ENCODE measurements around the gene RASGEF1C.

The RASGEF1C gene

DNA sequence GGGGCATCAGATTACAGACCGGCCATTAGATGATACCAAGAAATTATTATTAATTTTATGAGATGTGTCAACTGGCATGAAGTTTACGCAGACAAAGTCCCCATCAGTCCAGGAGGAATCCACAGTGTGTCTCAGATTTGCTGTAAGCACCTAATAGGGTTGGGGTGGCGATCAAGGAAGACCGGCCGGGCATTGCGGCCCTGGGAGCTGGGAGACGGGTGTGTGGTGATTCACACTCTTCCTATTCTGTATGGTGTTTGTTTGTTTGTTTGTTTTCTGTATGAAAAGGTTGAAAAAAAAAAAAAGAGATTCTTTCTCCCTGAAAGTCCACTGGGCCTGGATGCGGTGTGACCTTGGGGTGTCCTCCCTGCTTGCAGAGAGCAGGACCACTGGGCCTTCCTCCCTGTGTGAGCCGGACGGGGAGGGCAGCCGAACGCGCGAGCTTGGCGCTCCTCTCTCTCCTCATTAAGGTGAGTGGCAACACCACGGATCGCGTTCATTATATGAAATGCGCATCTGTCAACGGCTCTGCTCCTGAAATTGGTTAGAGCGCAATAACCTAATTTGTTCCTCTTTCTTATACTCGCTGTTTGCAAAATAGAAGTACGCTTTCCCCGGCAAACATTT lies 15.1 kb downstream of the RASGEF1C start:
- no peak for DNase-seq (ENCODE audit: extremely low spot score)
- TF ChIP-seq ARNT (IDR thresholded peaks at IDR 0.05) = no peak
- no peak for TF ChIP-seq CTBP1 (IDR thresholded peaks at IDR 0.05; ENCODE audit: borderline replicate concordance)
- no peak for TF ChIP-seq PKNOX1 (IDR thresholded peaks at IDR 0.05)
- no peak for TF ChIP-seq SUZ12 (IDR thresholded peaks at IDR 0.05)
- TF ChIP-seq BHLHE40 (IDR thresholded peaks at IDR 0.05; ENCODE audit: borderline replicate concordance) = no peak
- no peak for TF ChIP-seq ZNF384 (IDR thresholded peaks at IDR 0.05)
- TF ChIP-seq HDGF (IDR thresholded peaks at IDR 0.05; ENCODE audit: borderline replicate concordance) = no peak
- TF ChIP-seq FOXM1 (IDR thresholded peaks at IDR 0.05; ENCODE audit: borderline replicate concordance) = no peak
- TF ChIP-seq SP1 (IDR thresholded peaks at IDR 0.05) = no peak
- no peak for TF ChIP-seq L3MBTL2 (conservative IDR thresholded peaks at IDR 0.05)
- TF ChIP-seq FOXK2 (IDR thresholded peaks at IDR 0.05) = no peak
- no peak for TF ChIP-seq LEF1 (IDR thresholded peaks at IDR 0.05; ENCODE audit: borderline replicate concordance)
- no peak for TF ChIP-seq FOXA1 (IDR thresholded peaks at IDR 0.05)
- TF ChIP-seq NFRKB (IDR thresholded peaks at IDR 0.05) = no peak
- TF ChIP-seq ELF4 (IDR thresholded peaks at IDR 0.05) = no peak
- TF ChIP-seq TARDBP (IDR thresholded peaks at IDR 0.05) = no peak
- CTCF ChIA-PET = no interaction called here
- POLR2A ChIA-PET = no interaction called here

GRCh38 chr5:180191716-180192115 lies 17.3 kb downstream of the RASGEF1C start:
- CTCF ChIA-PET = interaction anchor here (0.6 to 0.9 kb wide), 2 partner anchors 11 to 124 kb away, joined by 3 read pairs; no protein-coding TSS in a partner anchor
- DNase-seq (ENCODE audit: extremely low spot score) = no peak
- TF ChIP-seq PKNOX1 (IDR thresholded peaks at IDR 0.05) (no peak), HDGF (IDR thresholded peaks at IDR 0.05; ENCODE audit: borderline replicate concordance) (no peak), NFRKB (IDR thresholded peaks at IDR 0.05) (no peak), BHLHE40 (IDR thresholded peaks at IDR 0.05; ENCODE audit: borderline replicate concordance) (no peak), CTBP1 (IDR thresholded peaks at IDR 0.05; ENCODE audit: borderline replicate concordance) (no peak), SP1 (IDR thresholded peaks at IDR 0.05) (no peak), ZNF384 (IDR thresholded peaks at IDR 0.05) (no peak), SUZ12 (IDR thresholded peaks at IDR 0.05) (no peak), FOXM1 (IDR thresholded peaks at IDR 0.05; ENCODE audit: borderline replicate concordance) (no peak)
- POLR2A ChIA-PET = no interaction called here

DNA sequence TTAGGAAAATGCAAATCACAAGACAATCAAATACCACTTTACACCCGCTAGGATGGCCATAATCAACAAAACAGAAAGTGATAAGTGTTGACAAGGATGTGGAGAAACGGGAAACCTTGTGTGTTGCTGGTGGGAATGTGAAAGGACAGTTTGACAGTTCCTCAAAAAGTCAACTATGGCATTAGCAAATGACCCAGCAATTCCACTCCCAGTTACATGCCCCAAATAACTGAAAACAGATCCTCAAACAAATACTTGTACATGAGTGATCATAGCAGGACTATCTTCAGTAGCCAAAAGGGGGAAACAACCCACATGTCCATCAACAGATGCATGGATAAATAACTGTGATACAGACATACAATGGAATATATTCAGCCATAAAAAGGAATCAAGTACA lies 21.2 kb downstream of the RASGEF1C start:
- CTCF ChIA-PET = no interaction called here
- DNase-seq (ENCODE audit: extremely low spot score) = no peak
- POLR2A ChIA-PET = no interaction called here
- TF ChIP-seq ZNF384 (IDR thresholded peaks at IDR 0.05) = no peak
- no peak for TF ChIP-seq TARDBP (IDR thresholded peaks at IDR 0.05)
- no peak for TF ChIP-seq FOXM1 (IDR thresholded peaks at IDR 0.05; ENCODE audit: borderline replicate concordance)
- no peak for TF ChIP-seq L3MBTL2 (conservative IDR thresholded peaks at IDR 0.05)
- TF ChIP-seq NFRKB (IDR thresholded peaks at IDR 0.05) = no peak
- TF ChIP-seq ELF4 (IDR thresholded peaks at IDR 0.05) = no peak
- TF ChIP-seq BHLHE40 (IDR thresholded peaks at IDR 0.05; ENCODE audit: borderline replicate concordance) = no peak
- TF ChIP-seq CTBP1 (IDR thresholded peaks at IDR 0.05; ENCODE audit: borderline replicate concordance) = no peak
- TF ChIP-seq FOXK2 (IDR thresholded peaks at IDR 0.05) = no peak
- TF ChIP-seq PKNOX1 (IDR thresholded peaks at IDR 0.05) = no peak
- no peak for TF ChIP-seq FOXA1 (IDR thresholded peaks at IDR 0.05)
- no peak for TF ChIP-seq SP1 (IDR thresholded peaks at IDR 0.05)
- TF ChIP-seq SUZ12 (IDR thresholded peaks at IDR 0.05) = no peak
- no peak for TF ChIP-seq ARNT (IDR thresholded peaks at IDR 0.05)
- no peak for TF ChIP-seq LEF1 (IDR thresholded peaks at IDR 0.05; ENCODE audit: borderline replicate concordance)
- no peak for TF ChIP-seq HDGF (IDR thresholded peaks at IDR 0.05; ENCODE audit: borderline replicate concordance)

- DNase-seq (ENCODE audit: extremely low spot score) = no peak
- TF ChIP-seq L3MBTL2 (conservative IDR thresholded peaks at IDR 0.05) (no peak), TARDBP (IDR thresholded peaks at IDR 0.05) (no peak), ZNF384 (IDR thresholded peaks at IDR 0.05) (no peak), FOXM1 (IDR thresholded peaks at IDR 0.05; ENCODE audit: borderline replicate concordance) (no peak)
- CTCF ChIA-PET = interaction anchor here (0.6 kb wide), 1 partner anchor 11 kb away, joined by 3 read pairs; no protein-coding TSS in a partner anchor
- POLR2A ChIA-PET = no interaction called here
Observed at GRCh38 chr5:180180846-180181245, 28.2 kb downstream of the RASGEF1C start.

DNA sequence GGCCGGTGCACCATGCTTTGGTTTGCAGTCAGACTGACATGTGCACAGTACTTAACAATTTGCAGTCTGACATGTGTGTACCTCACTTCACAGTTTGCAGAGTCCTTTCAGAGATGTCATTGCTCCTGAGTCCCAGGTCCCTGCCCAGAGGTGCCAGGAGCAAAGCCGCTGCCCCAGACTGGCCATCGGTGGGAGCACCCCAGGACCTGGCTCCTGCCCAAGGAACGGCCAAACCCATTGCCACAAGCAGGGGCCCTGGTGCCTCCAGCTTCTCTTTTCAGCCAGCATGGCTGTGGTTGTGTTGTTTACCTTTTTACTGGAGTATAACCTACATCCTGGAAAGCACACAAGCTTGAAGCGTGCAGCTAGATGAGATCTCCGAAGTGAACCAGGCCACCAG lies 28.6 kb downstream of the RASGEF1C start:
- ChIA-PET POLR2A (no interaction called here), CTCF (interaction anchor here (0.6 kb wide), 1 partner anchor 12 kb away, joined by 3 read pairs; no protein-coding TSS in a partner anchor)
- TF ChIP-seq ZNF384 (IDR thresholded peaks at IDR 0.05) (no peak), ELF4 (IDR thresholded peaks at IDR 0.05) (no peak), L3MBTL2 (conservative IDR thresholded peaks at IDR 0.05) (no peak), SP1 (IDR thresholded peaks at IDR 0.05) (no peak), NFRKB (IDR thresholded peaks at IDR 0.05) (no peak), SUZ12 (IDR thresholded peaks at IDR 0.05) (no peak), TARDBP (IDR thresholded peaks at IDR 0.05) (no peak), FOXA1 (IDR thresholded peaks at IDR 0.05) (no peak), LEF1 (IDR thresholded peaks at IDR 0.05; ENCODE audit: borderline replicate concordance) (no peak), FOXM1 (IDR thresholded peaks at IDR 0.05; ENCODE audit: borderline replicate concordance) (no peak)
- no peak for DNase-seq (ENCODE audit: extremely low spot score)
